HepG2 (cell line): ENCODE results near the gene CFAP46.

Experiments
- CBFB ChIP-seq: sonication (generic); formaldehyde crosslinking; IDR thresholded peaks from 2 replicates; pipeline ENCODE4 v1.4.0; 2020; ENCODE audit warnings: missing genetic modification reagents
- CBX1 ChIP-seq: IDR thresholded peaks from one replicate; pipeline ENCODE4 v1.6.1; 2016; ENCODE audit warnings: antibody characterized with exemption, low read depth
- CEBPB ChIP-seq: IDR thresholded peaks from 2 replicates; pipeline ENCODE4 v1.6.1; 2011; ENCODE audit warnings: low read depth, low read length, improper control_type of control experiment, borderline replicate concordance
- EED ChIP-seq: sonication (generic); formaldehyde crosslinking; IDR thresholded peaks from 2 replicates; pipeline ENCODE4 v1.5.0; 2020; ENCODE audit warnings: mild to moderate bottlenecking, missing genetic modification reagents
- HMG20B ChIP-seq: conservative IDR thresholded peaks from 2 replicates; pipeline ENCODE4 v1.6.1; 2016; ENCODE audit warnings: missing genetic modification reagents, missing compliant biosample characterization
- JUNB ChIP-seq: sonication (generic); formaldehyde crosslinking; IDR thresholded peaks from 2 replicates; pipeline ENCODE4 v1.8.0; 2022; ENCODE audit warnings: missing genetic modification reagents, mild to moderate bottlenecking, borderline replicate concordance
- POLR2AphosphoS5 ChIP-seq: IDR thresholded peaks from 2 replicates; pipeline ENCODE4 v1.6.1; 2012; ENCODE audit warnings: low read depth, low read length
- SRSF1 ChIP-seq: fragments of 200-400 bp; formaldehyde crosslinking; optimal IDR thresholded peaks from 2 replicates; pipeline ENCODE3; 2017; ENCODE audit warnings: mild to moderate bottlenecking, low read depth, low read length, moderate library complexity
- ZKSCAN1 ChIP-seq: fragments of 150-350 bp; IDR thresholded peaks from 2 replicates; pipeline ENCODE4 v1.6.1; 2014; ENCODE audit warnings: low read length
- ZMYM4 ChIP-seq: sonication (generic); formaldehyde crosslinking; IDR thresholded peaks from 2 replicates; pipeline ENCODE4 v1.8.1; 2023; ENCODE audit warnings: mild to moderate bottlenecking, missing genetic modification reagents
- ZNF530 ChIP-seq: sonication (generic); formaldehyde crosslinking; IDR thresholded peaks from 2 replicates; pipeline ENCODE4 v1.5.0; 2020; ENCODE audit warnings: low read depth, mild to moderate bottlenecking, missing genetic modification reagents
- ZSCAN9 ChIP-seq: IDR thresholded peaks from 2 replicates; pipeline ENCODE4 v1.6.1; 2016; ENCODE audit warnings: borderline replicate concordance
- TF ChIP-seq, protein P1 (sequence below): sonication (generic); formaldehyde crosslinking; IDR thresholded peaks from 2 replicates; pipeline ENCODE4 v1.4.0; 2020; ENCODE audit warnings: missing genetic modification reagents, borderline replicate concordance
- TF ChIP-seq, protein P2 (sequence below): sonication (generic); formaldehyde crosslinking; IDR thresholded peaks from 2 replicates; pipeline ENCODE4 v1.5.0; 2020; ENCODE audit warnings: mild to moderate bottlenecking, missing genetic modification reagents, moderate library complexity

DNA sequence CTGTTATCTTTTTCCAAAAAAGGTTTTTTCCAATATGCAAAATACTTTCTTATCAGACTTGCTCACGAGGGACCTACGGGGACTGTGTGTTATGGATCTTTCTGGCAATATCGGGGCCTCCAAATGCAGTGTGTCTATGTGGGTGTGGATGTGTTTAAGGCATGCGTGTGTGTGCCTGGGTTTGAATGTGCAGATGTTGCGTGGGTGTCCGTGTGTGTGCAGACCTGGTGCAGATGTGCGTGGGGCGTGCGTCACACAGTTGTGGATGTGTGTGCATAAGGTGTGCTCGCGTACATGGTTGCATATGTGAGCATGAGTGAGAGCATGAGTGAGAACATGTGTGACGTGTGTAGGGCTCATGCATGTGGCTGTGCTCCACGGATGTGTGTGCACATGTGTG lies 176.1 kb downstream of the CFAP46 start:
- TF ChIP-seq EED (CRISPR knock-in tag): no peak
- TF ChIP-seq ZMYM4 (CRISPR knock-in tag): no peak
- TF ChIP-seq, protein P1, sequence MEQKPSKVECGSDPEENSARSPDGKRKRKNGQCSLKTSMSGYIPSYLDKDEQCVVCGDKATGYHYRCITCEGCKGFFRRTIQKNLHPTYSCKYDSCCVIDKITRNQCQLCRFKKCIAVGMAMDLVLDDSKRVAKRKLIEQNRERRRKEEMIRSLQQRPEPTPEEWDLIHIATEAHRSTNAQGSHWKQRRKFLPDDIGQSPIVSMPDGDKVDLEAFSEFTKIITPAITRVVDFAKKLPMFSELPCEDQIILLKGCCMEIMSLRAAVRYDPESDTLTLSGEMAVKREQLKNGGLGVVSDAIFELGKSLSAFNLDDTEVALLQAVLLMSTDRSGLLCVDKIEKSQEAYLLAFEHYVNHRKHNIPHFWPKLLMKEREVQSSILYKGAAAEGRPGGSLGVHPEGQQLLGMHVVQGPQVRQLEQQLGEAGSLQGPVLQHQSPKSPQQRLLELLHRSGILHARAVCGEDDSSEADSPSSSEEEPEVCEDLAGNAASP (CRISPR knock-in tag): no peak
- TF ChIP-seq, protein P2, sequence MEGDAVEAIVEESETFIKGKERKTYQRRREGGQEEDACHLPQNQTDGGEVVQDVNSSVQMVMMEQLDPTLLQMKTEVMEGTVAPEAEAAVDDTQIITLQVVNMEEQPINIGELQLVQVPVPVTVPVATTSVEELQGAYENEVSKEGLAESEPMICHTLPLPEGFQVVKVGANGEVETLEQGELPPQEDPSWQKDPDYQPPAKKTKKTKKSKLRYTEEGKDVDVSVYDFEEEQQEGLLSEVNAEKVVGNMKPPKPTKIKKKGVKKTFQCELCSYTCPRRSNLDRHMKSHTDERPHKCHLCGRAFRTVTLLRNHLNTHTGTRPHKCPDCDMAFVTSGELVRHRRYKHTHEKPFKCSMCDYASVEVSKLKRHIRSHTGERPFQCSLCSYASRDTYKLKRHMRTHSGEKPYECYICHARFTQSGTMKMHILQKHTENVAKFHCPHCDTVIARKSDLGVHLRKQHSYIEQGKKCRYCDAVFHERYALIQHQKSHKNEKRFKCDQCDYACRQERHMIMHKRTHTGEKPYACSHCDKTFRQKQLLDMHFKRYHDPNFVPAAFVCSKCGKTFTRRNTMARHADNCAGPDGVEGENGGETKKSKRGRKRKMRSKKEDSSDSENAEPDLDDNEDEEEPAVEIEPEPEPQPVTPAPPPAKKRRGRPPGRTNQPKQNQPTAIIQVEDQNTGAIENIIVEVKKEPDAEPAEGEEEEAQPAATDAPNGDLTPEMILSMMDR (CRISPR knock-in tag): no peak
- TF ChIP-seq SRSF1: no peak
- TF ChIP-seq CBX1: no peak
- TF ChIP-seq ZSCAN9 (CRISPR knock-in tag): no peak
- TF ChIP-seq JUNB (CRISPR knock-in tag): no peak
- no peak for TF ChIP-seq ZKSCAN1
- TF ChIP-seq ZNF530: no peak
- TF ChIP-seq CBFB (CRISPR knock-in tag): no peak
- no peak for TF ChIP-seq HMG20B (CRISPR knock-in tag)
- no peak for TF ChIP-seq CEBPB
- TF ChIP-seq POLR2AphosphoS5: no peak
